ENCODE measurements around the gene SP8. TPM values are rescaled to one million over a fixed set of nuclear protein-coding genes. Genes with fewer than 3 reads are reported as not detected.

SP8 gene
- total RNA-seq, 1 donor from 2014 or later: not detected

DNA sequence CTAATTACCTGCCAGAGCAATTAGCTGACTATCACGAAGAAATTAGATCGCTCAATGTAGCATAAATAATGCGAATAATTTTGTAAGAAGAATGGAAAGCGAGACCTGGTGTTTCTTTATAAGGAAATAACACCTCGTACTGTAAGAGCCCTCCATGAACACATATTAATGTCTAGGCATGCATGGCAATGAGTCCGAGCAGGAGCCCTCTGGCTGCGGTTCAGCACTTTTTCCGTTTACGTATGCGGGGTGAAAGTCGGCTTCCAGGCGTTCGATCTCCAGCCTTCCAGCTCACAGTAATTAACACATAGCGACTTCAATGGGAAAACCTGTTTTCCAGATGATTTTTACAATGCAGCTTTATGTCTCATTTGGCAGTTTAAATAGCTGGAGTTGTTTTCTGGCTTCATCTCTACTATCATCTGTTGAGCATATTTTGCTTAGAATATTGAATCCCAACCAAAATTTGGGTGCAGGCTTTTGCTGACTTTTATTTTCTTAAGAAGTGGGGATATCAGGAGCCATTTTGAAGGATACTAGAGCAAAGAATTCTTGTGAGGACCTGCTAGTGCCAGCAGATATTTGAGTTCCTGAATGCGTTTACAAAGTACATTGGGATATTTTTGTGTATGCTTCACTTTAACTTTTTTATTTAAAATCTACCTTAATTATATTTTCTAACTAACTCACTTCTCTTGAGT is 7.2 kb upstream of the SP8 start:
- peaks cover 96% of the 10 kb centered on the region for H3K27me3 ChIP-seq (ENCODE audit: low read depth)
- H3K36me3 ChIP-seq: no peaks in the 10 kb centered on the region
- no peaks in the 10 kb centered on the region for H3K9me3 ChIP-seq
- intact Hi-C loops (cut with DNase I): no loop called here
- H3K4me1 ChIP-seq: peaks cover 16% of the 10 kb centered on the region
- TF ChIP-seq, protein P1, sequence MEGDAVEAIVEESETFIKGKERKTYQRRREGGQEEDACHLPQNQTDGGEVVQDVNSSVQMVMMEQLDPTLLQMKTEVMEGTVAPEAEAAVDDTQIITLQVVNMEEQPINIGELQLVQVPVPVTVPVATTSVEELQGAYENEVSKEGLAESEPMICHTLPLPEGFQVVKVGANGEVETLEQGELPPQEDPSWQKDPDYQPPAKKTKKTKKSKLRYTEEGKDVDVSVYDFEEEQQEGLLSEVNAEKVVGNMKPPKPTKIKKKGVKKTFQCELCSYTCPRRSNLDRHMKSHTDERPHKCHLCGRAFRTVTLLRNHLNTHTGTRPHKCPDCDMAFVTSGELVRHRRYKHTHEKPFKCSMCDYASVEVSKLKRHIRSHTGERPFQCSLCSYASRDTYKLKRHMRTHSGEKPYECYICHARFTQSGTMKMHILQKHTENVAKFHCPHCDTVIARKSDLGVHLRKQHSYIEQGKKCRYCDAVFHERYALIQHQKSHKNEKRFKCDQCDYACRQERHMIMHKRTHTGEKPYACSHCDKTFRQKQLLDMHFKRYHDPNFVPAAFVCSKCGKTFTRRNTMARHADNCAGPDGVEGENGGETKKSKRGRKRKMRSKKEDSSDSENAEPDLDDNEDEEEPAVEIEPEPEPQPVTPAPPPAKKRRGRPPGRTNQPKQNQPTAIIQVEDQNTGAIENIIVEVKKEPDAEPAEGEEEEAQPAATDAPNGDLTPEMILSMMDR (IDR thresholded peaks at IDR 0.05): no peak
- H3K27ac ChIP-seq: no peak overlapping the region
- no peak for DNase-seq
- H3K4me3 ChIP-seq: no peak overlapping the region
- no peak for ATAC-seq

DNA sequence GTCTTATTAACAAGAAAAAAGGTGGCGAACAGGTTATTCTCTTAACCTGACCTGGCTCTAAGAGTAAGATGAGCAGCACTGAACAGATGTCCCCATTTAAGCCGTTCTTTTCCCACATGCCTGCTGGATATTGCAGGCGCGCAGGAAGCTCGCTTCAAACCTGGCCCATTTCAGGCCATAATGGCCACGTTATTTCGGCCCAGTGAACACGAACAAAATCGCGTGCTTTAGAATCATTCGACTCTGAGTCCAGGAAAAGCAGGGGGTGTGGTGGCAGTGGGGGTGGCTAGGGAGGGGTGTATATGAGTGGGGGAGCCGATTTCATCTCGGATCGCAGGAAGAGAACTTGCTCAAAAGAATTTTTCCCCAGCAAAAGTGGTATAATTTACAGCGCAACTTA is 6.6 kb upstream of the SP8 start:
- ATAC-seq: no peak
- no peak overlapping the region for H3K4me3 ChIP-seq
- TF ChIP-seq, protein P1 (IDR thresholded peaks at IDR 0.05): no peak

DNA sequence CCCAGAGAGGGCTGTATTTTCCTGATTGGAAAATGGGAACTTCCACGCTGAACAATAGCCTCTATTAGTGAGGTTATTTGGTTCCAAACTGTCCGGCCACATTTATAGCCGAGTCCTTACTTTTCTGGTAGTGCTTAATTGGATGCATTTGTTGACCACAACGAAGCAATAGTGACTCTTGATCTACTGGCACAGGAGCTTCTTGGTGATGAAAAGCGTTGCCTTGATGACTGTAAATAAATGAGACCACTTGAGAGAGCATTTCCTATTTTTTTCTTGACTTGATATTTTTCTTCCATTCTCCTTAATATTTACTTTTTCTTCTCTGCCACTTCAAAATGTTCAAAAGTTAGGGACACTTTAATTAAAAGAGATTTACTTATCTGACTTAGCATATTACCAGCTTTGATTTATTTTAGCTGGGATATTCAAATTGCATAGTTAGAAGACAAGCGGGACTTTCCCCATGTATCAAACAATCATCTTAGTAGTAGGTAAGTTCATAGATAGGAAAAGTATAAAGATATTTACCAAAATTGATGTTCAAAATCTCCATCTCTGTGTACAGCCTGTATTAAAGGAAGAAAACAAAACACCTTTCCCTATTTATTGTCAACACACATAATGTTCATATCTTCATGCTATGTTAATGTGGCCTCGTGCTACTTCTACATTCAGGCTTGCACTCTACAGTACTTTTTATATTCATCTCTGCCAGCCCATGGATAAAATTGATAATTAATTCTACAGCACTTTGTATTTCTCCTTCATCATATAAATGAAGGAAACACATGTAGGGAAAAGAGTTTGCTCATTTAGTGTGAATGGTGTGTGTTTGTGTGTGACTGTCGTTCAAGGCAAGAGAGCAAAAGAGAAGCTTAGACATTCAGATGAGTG is 5.1 kb upstream of the SP8 start:
- peaks cover 100% of the 10 kb centered on the region for H3K27me3 ChIP-seq (ENCODE audit: low read depth)
- H3K36me3 ChIP-seq: no peaks in the 10 kb centered on the region
- peaks cover 3% of the 10 kb centered on the region for H3K4me1 ChIP-seq
- intact Hi-C loops (cut with DNase I): no loop called here
- no peaks in the 10 kb centered on the region for H3K9me3 ChIP-seq
- ATAC-seq (no peak), DNase-seq (no peak)
- TF ChIP-seq, protein P1 (IDR thresholded peaks at IDR 0.05): no peak
- no peak overlapping the region for H3K27ac ChIP-seq
- no peak overlapping the region for H3K4me3 ChIP-seq

More for the DNA sequence above, 6.6 kb upstream of the SP8 start:
- DNase-seq: no peak
- Histone ChIP-seq H3K4me1 (peaks cover 12% of the 10 kb centered on the region), H3K27me3 (ENCODE audit: low read depth) (peaks cover 96% of the 10 kb centered on the region), H3K36me3 (no peaks in the 10 kb centered on the region), H3K27ac (no peak overlapping the region), H3K9me3 (no peaks in the 10 kb centered on the region)
- intact Hi-C loops (cut with DNase I): no loop called here

DNA sequence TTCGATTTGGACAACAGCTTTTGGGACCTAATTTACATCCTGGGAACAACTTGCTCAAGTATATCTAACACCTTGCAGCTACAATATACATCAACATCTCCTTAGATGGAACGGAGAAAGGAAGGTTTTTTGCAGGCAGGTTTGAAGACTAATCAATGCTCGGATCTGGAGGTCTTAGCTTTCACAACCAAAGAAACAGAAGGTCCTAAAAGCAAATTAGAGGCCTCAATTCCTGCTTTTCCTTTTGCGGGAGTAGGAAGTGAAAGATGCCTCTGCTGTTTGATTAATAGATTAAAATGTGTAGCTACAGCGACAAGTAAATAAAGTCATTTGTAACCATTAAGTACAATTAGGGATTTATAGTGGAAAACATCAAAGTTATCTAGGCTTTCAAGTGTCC is 3.7 kb upstream of the SP8 start:
- Histone ChIP-seq H3K4me1 (peaks cover 14% of the 10 kb centered on the region), H3K27ac (no peak overlapping the region), H3K36me3 (no peaks in the 10 kb centered on the region), H3K9me3 (no peaks in the 10 kb centered on the region), H3K4me3 (no peak overlapping the region), H3K27me3 (ENCODE audit: low read depth) (peaks cover 100% of the 10 kb centered on the region)
- DNase-seq (no peak), ATAC-seq (no peak)
- intact Hi-C loops (cut with DNase I): no loop called here
- TF ChIP-seq, protein P1 (IDR thresholded peaks at IDR 0.05): no peak

DNA sequence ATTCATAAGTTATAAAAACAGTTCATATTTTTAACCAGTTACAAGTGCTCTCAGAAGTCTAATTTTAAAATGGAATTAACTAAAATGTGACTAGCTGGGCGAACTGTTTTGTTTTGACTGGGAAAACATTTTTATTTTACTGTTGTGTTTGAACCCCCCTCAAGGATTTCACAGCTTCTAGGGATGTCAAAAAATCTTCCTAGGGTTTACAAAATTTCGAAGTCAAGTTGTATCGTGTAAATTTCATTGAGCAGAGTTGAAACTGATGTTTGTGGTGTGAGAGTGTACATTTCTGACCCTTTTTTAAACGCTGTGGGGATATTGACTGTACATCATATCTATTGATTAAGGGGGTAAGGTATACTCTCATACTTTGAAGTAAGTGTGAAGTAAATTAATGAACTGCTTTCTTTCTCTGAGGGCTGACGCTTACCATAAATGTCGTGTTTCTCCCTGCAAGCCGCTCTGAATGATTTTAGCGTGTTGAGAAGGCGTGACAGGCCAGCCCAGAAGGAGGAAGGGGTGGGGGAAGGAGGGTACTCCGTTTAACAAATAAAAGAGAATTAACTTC is 1.8 kb upstream of the SP8 start:
- TF ChIP-seq, protein P1 (IDR thresholded peaks at IDR 0.05): no peak
- H3K27ac ChIP-seq: no peak overlapping the region
- H3K4me1 ChIP-seq: peaks cover 14% of the 10 kb centered on the region
- H3K27me3 ChIP-seq (ENCODE audit: low read depth): peaks cover 100% of the 10 kb centered on the region
- no peaks in the 10 kb centered on the region for H3K9me3 ChIP-seq
- no peak overlapping the region for H3K4me3 ChIP-seq
- no peak for DNase-seq
- intact Hi-C loops (cut with DNase I): no loop called here
- no peaks in the 10 kb centered on the region for H3K36me3 ChIP-seq
- no peak for ATAC-seq
